Measurements from ENCODE around the gene OR8H1.

OR8H1 gene, protein sequence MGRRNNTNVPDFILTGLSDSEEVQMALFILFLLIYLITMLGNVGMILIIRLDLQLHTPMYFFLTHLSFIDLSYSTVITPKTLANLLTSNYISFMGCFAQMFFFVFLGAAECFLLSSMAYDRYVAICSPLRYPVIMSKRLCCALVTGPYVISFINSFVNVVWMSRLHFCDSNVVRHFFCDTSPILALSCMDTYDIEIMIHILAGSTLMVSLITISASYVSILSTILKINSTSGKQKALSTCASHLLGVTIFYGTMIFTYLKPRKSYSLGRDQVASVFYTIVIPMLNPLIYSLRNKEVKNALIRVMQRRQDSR

DNA sequence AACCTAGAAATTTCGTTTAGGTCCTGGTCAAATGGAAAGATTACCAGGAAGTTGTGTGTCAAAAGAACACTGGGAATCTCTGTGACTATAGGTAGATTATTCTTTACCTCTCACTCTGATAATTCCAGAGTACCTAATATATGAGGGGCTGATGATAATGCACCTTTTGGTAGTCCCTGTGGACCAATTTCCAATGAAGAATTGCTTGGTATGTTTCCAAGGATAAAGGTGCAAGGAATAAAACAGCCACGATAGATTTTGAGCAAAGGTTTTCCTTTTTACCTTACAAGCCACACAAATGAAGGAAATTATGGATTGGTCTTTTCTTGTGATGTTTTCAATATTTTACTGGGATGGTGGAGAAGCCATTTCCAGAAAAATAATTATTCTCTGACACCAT is at the start of gene OR8H1:
TSS of gene OR8H1 (minus strand) at position 101 of the 400 bp plus-strand sequence. CDS start 1,192 bp downstream, outside the sequence.
- DNase-seq (ENCODE audit: low spot score) = no peak

DNA sequence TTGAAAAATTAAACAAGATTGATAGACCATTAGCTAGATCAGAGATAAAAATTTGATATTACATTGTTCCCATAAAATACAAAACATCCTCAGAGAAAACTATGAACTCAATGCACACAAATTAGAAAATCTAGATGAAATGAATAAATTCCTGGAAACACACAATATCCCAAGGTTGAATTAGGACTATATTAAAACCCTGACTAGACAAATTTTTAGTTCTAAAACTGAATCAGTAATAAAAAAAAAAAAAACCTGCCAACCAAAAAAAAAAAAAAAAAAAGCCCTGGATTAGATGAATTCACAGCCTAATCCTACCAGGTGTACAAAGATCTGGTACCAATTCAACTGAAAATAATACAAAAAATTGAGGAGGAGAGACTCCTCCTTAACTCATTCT is 48.2 kb upstream of the OR8H1 start:
- DNase-seq (ENCODE audit: low spot score) = no peak

DNA sequence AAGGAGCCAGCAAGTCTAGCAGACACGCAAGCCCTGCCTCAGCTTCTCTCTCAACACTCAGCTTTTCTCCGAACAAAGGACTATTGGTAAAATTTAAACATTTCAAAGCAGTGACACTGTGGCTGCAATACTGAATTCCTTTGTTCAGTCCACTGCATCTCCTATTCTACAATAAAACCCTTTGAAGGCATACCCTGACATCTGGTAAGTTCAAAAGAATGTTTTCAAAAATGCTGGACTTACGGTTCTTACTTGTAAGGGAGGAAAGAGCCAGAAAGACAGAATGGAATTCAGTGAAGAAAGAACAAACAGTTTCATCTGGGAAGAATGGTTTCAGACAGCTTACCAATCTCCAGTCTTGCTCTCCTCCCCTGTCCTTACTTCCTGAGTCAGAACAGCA is 41.1 kb upstream of the OR8H1 start:
- no peak for DNase-seq (ENCODE audit: low spot score)

DNA sequence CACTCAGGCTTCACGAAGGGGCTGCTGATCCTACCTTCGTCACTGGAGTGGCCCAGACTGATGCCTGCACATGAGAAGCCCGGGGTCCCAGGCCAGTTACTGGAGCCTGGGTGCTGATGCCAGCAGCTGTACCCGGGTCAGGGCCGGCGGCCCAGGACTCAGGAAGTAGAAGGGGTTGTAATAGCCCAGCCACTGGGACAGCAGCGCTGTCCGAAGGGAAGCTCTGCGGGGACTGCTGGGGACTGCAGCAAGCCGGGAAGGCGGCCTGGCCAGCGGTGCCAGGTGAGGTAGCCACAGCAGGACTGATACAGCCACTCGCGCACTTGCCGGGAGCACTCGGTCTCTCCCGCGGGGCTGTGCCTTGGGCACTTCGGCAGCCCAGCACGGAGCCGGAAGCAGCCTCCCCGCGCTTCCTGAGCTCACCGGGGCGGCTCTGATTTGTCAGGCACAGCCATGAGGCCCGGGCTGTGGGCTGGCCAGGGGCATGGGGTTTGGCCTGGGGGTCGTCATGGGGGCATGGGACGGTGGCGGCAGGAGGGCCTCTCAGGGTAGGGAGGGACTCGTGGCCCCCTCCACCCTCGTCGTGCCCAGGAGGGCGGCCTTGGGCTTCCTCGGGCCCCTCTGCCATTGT is 39.9 kb upstream of the OR8H1 start:
- DNase-seq (ENCODE audit: low spot score) = no peak

DNA sequence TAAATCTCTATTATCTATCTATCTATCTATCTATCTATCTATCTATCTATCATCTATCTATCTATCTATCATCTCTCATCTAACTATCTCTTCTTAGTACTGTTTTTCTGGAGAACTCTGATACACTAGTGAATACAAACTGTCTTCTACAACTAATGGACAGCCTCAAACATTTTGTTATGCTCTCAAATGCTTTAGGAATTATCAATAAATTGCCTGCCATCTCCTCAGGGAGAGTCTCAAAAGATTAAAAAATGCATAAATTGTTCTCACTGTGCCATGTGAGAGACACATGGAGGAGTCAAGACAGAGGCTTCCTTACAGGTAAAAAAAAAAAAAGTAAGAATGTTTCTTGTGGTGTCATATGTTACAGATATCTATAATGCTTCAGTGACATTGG is 22.8 kb upstream of the OR8H1 start, which contains the start of gene OR8K3:
TSS of gene OR8K3 (plus strand) at position 301 of the 400 bp plus-strand sequence. CDS start 3,163 bp downstream, outside the sequence.
- no peak for DNase-seq (ENCODE audit: low spot score)

DNA sequence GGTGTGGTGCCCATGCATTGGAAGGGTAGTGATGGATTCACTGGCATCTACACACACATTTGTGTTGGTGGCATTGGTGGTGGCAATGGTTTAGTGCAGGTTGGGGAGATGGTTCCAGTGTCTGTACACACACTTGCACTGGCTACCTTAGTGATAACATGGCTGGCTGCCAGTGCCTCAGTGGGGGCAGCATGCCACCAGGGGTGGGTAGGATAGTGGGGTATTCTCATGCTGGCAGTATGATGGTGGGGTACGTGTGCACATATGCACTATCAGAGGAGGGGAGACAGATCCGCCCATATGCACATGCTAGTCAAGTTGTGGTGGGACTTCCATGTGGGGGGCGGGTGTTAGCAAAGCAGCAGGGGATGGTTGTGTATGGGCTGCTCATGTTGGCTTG is 15.8 kb upstream of the OR8H1 start:
- no peak for DNase-seq (ENCODE audit: low spot score)

DNA sequence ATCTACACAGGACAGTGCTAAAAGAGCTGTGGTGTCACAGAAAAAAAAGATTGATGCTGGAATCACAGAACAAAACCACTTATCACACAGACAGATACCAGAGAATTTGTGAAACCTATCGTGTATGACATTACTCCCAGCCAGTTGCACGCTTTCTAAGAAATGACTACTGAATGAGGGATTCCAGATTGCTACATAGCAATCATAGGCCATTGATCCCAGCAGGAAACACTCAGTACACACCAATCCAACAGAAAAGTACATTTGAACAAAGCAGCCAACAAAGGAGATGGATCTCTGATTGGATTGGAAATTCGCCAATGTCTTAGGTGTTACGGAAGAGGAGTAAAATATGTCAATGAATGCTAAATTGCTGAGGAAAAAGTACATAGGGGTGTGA is 4.8 kb upstream of the OR8H1 start:
- DNase-seq (ENCODE audit: low spot score) = no peak

DNA sequence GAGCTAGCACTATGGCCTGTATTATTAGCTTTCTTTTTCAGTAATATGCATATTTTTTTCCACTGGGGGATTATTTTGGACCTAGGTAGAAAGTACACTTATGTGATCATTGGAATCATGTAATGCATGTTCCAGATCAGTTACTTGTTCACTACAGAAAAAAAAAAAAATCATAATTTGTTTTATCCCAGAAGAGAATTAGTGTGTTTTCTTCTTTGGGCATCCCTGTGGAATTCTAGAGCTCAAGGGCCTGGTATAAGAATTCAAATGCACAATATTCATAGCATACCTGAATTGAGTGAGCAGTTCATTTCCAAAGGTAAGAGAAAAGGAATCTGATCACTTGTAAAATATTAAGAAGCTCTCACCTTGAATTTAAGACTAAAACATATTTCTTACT is 18.2 kb downstream of the OR8H1 start, which contains the start of gene OR5T1:
TSS of gene OR5T1 (plus strand) at position 301 of the 400 bp plus-strand sequence. CDS start 1,485 bp downstream, outside the sequence.
- no peak for DNase-seq (ENCODE audit: low spot score)

DNA sequence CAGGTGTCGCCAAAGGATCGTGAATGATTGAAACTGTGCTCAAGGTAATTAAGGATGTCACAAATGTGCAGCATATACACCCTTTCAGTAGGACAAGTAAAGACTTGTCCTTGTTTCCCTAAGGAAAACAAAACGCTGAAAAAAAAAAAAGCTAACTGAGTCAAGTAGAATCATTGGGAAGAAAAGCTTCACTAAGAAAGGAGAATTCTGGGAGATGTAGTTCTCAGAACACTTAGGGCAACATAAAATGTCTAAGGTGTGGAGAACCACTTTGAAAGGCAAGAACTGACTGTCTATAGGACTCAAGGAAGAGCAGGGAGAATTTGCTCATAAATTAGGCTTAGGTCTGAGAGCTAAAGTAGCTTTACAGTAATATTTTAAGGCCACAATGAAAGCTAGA is 21.0 kb downstream of the OR8H1 start:
- peak; percentile 42 for DNase-seq (ENCODE audit: low spot score)

DNA sequence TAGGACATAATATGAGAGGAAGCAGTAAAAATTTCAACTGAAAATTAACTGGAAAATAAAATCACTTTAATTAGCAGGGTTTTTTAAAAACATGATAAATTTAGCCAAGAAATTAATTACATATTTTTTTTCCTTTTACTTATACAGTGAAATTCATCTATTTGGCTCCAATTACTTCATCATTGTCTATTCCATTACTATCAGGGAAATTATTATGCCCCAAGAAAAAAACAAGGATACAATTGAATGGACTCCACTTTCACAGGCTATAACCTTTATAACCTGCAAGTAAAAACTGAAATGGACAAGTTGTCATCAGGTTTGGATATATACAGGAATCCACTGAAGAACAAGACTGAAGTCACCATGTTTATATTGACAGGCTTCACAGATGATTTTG is 40.1 kb downstream of the OR8H1 start, which contains the start of gene OR5T3:
TSS of gene OR5T3 (plus strand) at position 301 of the 400 bp plus-strand sequence. CDS start at position 301, 0 bp downstream.
- no peak for DNase-seq (ENCODE audit: low spot score)

Measured in LoVo (cell line).